WTC11 (cell line): Measurements from ENCODE around the gene ARL4D.

Experiments used
- CBFB ChIP-seq: sonication (generic); formaldehyde crosslinking; IDR thresholded peaks from 2 replicates; pipeline ENCODE4 v1.8.1; 2022; ENCODE audit warnings: mild to moderate bottlenecking, low read depth, missing genetic modification reagents
- MYBL2 ChIP-seq: sonication (generic); formaldehyde crosslinking; IDR thresholded peaks from 2 replicates; pipeline ENCODE4 v1.8.1; 2023; ENCODE audit warnings: mild to moderate bottlenecking, moderate library complexity, missing genetic modification reagents
- NFE2L1 ChIP-seq: sonication (generic); formaldehyde crosslinking; IDR thresholded peaks from 2 replicates; pipeline ENCODE4 v1.8.1; 2023; ENCODE audit warnings: missing genetic modification reagents
- ZNF121 ChIP-seq: sonication (generic); formaldehyde crosslinking; IDR thresholded peaks from 2 replicates; pipeline ENCODE4 v1.8.0; 2023; ENCODE audit warnings: missing genetic modification reagents
- ZNF232 ChIP-seq: sonication (generic); formaldehyde crosslinking; IDR thresholded peaks from 2 replicates; pipeline ENCODE4 v1.8.0; 2022; ENCODE audit warnings: mild to moderate bottlenecking, missing genetic modification reagents
- TF ChIP-seq, protein P1 (sequence below): fragments of 200-600 bp; IDR thresholded peaks from 2 replicates; pipeline ENCODE4 v1.8.0; 2022; ENCODE audit warnings: antibody characterized with exemption
- TF ChIP-seq, protein P2 (sequence below): sonication (generic); formaldehyde crosslinking; IDR thresholded peaks from 2 replicates; pipeline ENCODE4 v1.8.1; 2023; ENCODE audit warnings: mild to moderate bottlenecking, moderate library complexity, missing genetic modification reagents
- TF ChIP-seq, protein P3 (sequence below): sonication (generic); formaldehyde crosslinking; conservative IDR thresholded peaks from 2 replicates; pipeline ENCODE4 v1.8.1; 2022; ENCODE audit warnings: mild to moderate bottlenecking, missing genetic modification reagents
- TF ChIP-seq, protein P4 (sequence below): sonication (generic); formaldehyde crosslinking; IDR thresholded peaks from 2 replicates; pipeline ENCODE4 v1.8.0; 2022; ENCODE audit warnings: mild to moderate bottlenecking, missing genetic modification reagents
- TF ChIP-seq, protein P5 (sequence below): sonication (generic); formaldehyde crosslinking; IDR thresholded peaks from 2 replicates; pipeline ENCODE4 v1.8.1; 2023; ENCODE audit warnings: mild to moderate bottlenecking, missing genetic modification reagents, moderate library complexity
- TF ChIP-seq, protein P6 (sequence below): sonication (generic); formaldehyde crosslinking; conservative IDR thresholded peaks from 2 replicates; pipeline ENCODE4 v1.8.1; 2023; ENCODE audit warnings: mild to moderate bottlenecking, low read depth, missing genetic modification reagents, moderate library complexity

DNA sequence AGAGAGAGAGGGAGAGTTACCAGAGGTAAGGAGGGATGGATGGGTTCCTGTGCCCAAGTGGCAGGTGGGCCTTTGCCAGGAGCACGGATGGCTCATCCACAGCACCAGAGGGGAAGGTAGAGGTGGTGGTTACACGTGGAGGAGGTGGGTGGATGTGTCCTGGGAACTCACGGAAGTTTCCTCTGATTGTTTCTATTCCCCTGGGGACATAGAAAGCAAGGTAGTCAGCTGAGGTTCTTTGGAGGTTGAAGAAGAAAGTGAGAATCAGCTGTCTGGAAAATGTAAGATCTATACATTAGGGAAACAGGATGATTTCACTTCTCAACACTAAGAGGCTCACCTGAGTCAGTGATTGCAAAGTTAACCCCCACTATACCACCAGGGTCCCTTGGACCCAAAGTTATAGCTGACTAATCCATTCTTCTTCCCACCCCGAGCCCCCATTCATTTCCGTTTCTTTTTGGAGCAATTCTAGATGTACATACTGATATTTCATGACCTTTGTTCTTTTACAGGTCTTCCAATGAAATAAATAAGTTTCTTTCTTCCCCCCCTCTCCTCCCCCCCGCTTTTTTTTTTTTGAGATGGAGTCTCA is 27.5 kb upstream of the ARL4D start:
- TF ChIP-seq MYBL2 (CRISPR knock-in tag) (no peak), NFE2L1 (CRISPR knock-in tag) (no peak), CBFB (CRISPR knock-in tag) (no peak), ZNF232 (CRISPR knock-in tag) (no peak), ZNF121 (CRISPR knock-in tag) (no peak)
- TF ChIP-seq, protein P1, sequence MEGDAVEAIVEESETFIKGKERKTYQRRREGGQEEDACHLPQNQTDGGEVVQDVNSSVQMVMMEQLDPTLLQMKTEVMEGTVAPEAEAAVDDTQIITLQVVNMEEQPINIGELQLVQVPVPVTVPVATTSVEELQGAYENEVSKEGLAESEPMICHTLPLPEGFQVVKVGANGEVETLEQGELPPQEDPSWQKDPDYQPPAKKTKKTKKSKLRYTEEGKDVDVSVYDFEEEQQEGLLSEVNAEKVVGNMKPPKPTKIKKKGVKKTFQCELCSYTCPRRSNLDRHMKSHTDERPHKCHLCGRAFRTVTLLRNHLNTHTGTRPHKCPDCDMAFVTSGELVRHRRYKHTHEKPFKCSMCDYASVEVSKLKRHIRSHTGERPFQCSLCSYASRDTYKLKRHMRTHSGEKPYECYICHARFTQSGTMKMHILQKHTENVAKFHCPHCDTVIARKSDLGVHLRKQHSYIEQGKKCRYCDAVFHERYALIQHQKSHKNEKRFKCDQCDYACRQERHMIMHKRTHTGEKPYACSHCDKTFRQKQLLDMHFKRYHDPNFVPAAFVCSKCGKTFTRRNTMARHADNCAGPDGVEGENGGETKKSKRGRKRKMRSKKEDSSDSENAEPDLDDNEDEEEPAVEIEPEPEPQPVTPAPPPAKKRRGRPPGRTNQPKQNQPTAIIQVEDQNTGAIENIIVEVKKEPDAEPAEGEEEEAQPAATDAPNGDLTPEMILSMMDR, result no peak
- TF ChIP-seq, protein P2, sequence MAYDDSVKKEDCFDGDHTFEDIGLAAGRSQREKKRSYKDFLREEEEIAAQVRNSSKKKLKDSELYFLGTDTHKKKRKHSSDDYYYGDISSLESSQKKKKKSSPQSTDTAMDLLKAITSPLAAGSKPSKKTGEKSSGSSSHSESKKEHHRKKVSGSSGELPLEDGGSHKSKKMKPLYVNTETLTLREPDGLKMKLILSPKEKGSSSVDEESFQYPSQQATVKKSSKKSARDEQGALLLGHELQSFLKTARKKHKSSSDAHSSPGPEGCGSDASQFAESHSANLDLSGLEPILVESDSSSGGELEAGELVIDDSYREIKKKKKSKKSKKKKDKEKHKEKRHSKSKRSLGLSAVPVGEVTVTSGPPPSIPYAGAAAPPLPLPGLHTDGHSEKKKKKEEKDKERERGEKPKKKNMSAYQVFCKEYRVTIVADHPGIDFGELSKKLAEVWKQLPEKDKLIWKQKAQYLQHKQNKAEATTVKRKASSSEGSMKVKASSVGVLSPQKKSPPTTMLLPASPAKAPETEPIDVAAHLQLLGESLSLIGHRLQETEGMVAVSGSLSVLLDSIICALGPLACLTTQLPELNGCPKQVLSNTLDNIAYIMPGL (CRISPR knock-in tag), result no peak
- TF ChIP-seq, protein P3, sequence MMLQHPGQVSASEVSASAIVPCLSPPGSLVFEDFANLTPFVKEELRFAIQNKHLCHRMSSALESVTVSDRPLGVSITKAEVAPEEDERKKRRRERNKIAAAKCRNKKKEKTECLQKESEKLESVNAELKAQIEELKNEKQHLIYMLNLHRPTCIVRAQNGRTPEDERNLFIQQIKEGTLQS (CRISPR knock-in tag), result no peak
- TF ChIP-seq, protein P4, sequence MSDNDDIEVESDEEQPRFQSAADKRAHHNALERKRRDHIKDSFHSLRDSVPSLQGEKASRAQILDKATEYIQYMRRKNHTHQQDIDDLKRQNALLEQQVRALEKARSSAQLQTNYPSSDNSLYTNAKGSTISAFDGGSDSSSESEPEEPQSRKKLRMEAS (CRISPR knock-in tag), result no peak
- TF ChIP-seq, protein P5, sequence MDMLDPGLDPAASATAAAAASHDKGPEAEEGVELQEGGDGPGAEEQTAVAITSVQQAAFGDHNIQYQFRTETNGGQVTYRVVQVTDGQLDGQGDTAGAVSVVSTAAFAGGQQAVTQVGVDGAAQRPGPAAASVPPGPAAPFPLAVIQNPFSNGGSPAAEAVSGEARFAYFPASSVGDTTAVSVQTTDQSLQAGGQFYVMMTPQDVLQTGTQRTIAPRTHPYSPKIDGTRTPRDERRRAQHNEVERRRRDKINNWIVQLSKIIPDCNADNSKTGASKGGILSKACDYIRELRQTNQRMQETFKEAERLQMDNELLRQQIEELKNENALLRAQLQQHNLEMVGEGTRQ, result no peak
- TF ChIP-seq, protein P6, sequence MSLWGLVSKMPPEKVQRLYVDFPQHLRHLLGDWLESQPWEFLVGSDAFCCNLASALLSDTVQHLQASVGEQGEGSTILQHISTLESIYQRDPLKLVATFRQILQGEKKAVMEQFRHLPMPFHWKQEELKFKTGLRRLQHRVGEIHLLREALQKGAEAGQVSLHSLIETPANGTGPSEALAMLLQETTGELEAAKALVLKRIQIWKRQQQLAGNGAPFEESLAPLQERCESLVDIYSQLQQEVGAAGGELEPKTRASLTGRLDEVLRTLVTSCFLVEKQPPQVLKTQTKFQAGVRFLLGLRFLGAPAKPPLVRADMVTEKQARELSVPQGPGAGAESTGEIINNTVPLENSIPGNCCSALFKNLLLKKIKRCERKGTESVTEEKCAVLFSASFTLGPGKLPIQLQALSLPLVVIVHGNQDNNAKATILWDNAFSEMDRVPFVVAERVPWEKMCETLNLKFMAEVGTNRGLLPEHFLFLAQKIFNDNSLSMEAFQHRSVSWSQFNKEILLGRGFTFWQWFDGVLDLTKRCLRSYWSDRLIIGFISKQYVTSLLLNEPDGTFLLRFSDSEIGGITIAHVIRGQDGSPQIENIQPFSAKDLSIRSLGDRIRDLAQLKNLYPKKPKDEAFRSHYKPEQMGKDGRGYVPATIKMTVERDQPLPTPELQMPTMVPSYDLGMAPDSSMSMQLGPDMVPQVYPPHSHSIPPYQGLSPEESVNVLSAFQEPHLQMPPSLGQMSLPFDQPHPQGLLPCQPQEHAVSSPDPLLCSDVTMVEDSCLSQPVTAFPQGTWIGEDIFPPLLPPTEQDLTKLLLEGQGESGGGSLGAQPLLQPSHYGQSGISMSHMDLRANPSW (CRISPR knock-in tag), result no peak
